ENCODE data around the gene COL6A2.

COL6A2 gene

DNA sequence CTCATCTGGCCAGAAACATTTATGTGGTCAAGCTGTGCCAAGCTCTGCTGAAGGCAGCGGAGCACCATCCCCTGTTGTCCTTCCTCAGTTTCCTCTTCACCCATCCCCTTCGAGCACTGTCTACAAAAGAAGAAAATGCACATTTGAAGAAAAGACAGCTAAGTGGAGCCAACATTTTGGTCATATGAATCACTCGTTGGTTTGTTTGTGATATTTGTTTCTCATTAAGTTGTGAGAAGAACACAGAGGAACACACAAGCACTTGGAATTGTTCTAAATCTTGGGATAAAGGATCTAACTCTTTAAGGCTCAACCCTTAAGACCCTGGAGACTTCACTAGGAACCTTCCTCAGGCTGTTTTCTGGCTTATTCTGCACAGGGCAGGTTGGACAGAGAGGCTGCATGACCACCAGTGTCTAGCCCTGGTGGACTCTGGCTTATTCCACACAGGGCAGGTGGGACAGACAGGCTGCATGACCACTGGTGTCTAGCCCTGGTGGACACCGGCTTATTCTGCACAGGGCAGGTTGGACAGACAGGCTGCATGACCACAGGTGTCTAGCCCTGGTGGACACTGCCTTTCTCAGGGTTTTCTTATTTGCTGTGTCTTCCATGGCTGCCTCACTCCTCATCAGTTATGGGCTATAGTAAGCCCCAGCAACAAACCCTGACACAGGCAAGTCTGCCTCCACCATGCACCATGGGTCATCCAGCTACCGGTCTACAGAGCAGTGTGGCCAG lies 35.3 kb upstream of the COL6A2 start:
- Histone ChIP-seq H3K9me3 (peaks cover 0 to 5% (median 0%) of the 10 kb centered on the region in 3 donors), H3K36me3 (no peaks in the 10 kb centered on the region), H3K27me3 (no peaks in the 10 kb centered on the region), H3K4me3 (no peak overlapping the region), H3K4me1 (peaks cover 0 to 71% (median 45%) of the 10 kb centered on the region in 4 donors), H3K27ac (peak overlapping the region; percentile 90 to 97)
- TF ChIP-seq, protein P1, sequence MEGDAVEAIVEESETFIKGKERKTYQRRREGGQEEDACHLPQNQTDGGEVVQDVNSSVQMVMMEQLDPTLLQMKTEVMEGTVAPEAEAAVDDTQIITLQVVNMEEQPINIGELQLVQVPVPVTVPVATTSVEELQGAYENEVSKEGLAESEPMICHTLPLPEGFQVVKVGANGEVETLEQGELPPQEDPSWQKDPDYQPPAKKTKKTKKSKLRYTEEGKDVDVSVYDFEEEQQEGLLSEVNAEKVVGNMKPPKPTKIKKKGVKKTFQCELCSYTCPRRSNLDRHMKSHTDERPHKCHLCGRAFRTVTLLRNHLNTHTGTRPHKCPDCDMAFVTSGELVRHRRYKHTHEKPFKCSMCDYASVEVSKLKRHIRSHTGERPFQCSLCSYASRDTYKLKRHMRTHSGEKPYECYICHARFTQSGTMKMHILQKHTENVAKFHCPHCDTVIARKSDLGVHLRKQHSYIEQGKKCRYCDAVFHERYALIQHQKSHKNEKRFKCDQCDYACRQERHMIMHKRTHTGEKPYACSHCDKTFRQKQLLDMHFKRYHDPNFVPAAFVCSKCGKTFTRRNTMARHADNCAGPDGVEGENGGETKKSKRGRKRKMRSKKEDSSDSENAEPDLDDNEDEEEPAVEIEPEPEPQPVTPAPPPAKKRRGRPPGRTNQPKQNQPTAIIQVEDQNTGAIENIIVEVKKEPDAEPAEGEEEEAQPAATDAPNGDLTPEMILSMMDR (IDR thresholded peaks at IDR 0.05) = no peak
- intact Hi-C loops (cut with DNase I; ENCODE audit: low total_unique reads) = no loop called here
- no peak for DNase-seq

- no peak for DNase-seq
- intact Hi-C loops (cut with DNase I; ENCODE audit: low total_unique reads) = no loop called here
Observed at GRCh38 chr21:46063227-46063626, 34.7 kb upstream of the COL6A2 start.

DNA sequence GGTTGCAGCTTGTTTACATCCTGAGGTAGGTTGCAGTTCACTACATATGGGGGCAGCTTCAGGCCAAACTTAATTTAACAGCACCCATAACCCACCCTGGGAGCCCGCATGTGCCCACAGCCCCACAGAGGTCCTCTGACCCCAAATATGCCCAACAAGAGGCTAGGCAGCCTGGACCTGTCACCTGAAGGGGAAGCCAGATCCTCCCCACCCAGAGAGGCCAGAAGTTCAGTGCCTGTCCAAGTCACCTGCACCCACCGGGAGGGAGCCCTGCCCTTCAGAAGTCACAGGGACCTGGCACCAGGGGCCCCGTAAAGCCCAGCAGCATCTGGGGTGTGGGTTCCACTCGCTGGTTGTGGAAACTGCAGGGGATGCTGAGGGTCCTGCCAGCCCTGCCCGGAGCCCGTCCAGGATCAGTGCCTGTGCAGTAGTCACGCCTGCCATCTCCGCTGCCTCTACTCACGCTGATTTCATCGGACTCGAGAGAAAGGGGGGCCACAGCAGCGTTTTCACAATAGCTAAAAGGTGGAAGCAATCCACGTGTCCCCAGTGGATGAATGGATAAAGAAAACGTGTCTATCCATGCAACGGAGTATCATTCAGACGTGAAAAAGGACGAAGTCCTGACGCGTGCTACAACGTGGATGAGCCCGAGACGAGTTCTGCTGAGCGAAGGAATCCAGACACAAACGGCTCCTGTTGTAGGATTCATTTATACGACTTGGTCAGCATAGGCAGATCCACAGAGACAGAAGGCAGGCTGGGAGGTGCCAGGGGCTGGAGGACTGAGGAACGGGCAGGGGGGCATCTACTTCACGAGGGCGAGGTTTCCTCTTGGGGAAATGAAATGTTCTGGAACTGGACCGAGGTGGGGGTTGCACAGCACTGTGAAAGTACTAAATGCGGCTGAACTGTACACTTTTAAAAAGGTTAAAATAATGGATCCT lies 33.9 kb upstream of the COL6A2 start:
- Histone ChIP-seq H3K27ac (peak overlapping the region; percentile 83 to 97), H3K27me3 (no peaks in the 10 kb centered on the region), H3K36me3 (no peaks in the 10 kb centered on the region), H3K9me3 (peaks cover 0 to 5% (median 0%) of the 10 kb centered on the region in 3 donors), H3K4me3 (no peak overlapping the region), H3K4me1 (peaks cover 0 to 73% (median 48%) of the 10 kb centered on the region in 4 donors)
- intact Hi-C loops (cut with DNase I; ENCODE audit: low total_unique reads) = no loop called here
- DNase-seq = peak in 1 of 2 donors; percentile 66
- TF ChIP-seq, protein P1 (IDR thresholded peaks at IDR 0.05) = no peak

More at GRCh38 chr21:46063227-46063626, 34.7 kb upstream of the COL6A2 start:
- TF ChIP-seq, protein P1 (IDR thresholded peaks at IDR 0.05) = no peak
- Histone ChIP-seq H3K9me3 (peaks cover 0 to 5% (median 0%) of the 10 kb centered on the region in 3 donors), H3K4me1 (peaks cover 0 to 73% (median 48%) of the 10 kb centered on the region in 4 donors), H3K36me3 (no peaks in the 10 kb centered on the region), H3K4me3 (no peak overlapping the region), H3K27ac (peak overlapping the region; percentile 90 to 97), H3K27me3 (no peaks in the 10 kb centered on the region)

GRCh38 chr21:46064870-46065214 lies 33.1 kb upstream of the COL6A2 start:
- H3K9me3 ChIP-seq = peaks cover 0 to 5% (median 0%) of the 10 kb centered on the region in 3 donors
- TF ChIP-seq, protein P1 (IDR thresholded peaks at IDR 0.05) = no peak
- intact Hi-C loops (cut with DNase I; ENCODE audit: low total_unique reads) = no loop called here
- H3K27me3 ChIP-seq = no peaks in the 10 kb centered on the region
- no peaks in the 10 kb centered on the region for H3K36me3 ChIP-seq
- DNase-seq = peak in 1 of 2 donors; percentile 67
- peaks cover 0 to 68% (median 47%) of the 10 kb centered on the region in 4 donors for H3K4me1 ChIP-seq
- H3K4me3 ChIP-seq = no peak overlapping the region
- H3K27ac ChIP-seq = peak overlapping the region; percentile 83 to 97

GRCh38 chr21:46065215-46065913 lies 32.5 kb upstream of the COL6A2 start:
- H3K27me3 ChIP-seq = no peaks in the 10 kb centered on the region
- intact Hi-C loops (cut with DNase I; ENCODE audit: low total_unique reads) = no loop called here
- peaks cover 0 to 5% (median 0%) of the 10 kb centered on the region in 3 donors for H3K9me3 ChIP-seq
- peaks cover 0 to 63% (median 42%) of the 10 kb centered on the region in 4 donors for H3K4me1 ChIP-seq
- peak; percentile 78 to 85 for DNase-seq
- H3K27ac ChIP-seq = peak overlapping the region; percentile 83 to 97
- no peaks in the 10 kb centered on the region for H3K36me3 ChIP-seq
- TF ChIP-seq, protein P1 (IDR thresholded peaks at IDR 0.05) = no peak
- H3K4me3 ChIP-seq = peak overlapping the region; percentile 6 to 13

Measured in tibial artery (tissue), 4 donors.